Activated CD4-positive, CD25-positive, alpha-beta regulatory T cell treated with anti-CD3 and anti-CD28 coated beads, Interleukin-2, amount 50 U/mL, for 16 hours (primary cell): Measurements from ENCODE around the gene UNC5C.

Experiments
- DNase-seq: peaks from one replicate; pipeline ENCODE4 v3.0.0-alpha.2; 2020; ENCODE audit warnings: low read depth, low spot score

UNC5C gene

GRCh38 chr4:95129821-95130311 is 418.9 kb downstream of the UNC5C start:
- DNase-seq: no peak

- DNase-seq: no peak
Observed at GRCh38 chr4:95129031-95129430, 419.7 kb downstream of the UNC5C start.

- no peak for DNase-seq
Observed at GRCh38 chr4:95124906-95125504, 423.8 kb downstream of the UNC5C start.

GRCh38 chr4:95122001-95122400 is 426.8 kb downstream of the UNC5C start:
- DNase-seq: no peak

- no peak for DNase-seq
Observed at GRCh38 chr4:95120456-95120855, 428.3 kb downstream of the UNC5C start.

- DNase-seq: no peak
Observed at GRCh38 chr4:95118497-95118896, 430.3 kb downstream of the UNC5C start.

- DNase-seq: no peak
Observed at GRCh38 chr4:95114521-95114920, 434.3 kb downstream of the UNC5C start.
